Activated T-helper 1 cell treated with anti-CD3 and anti-CD28 coated beads, Interleukin-12 subunit alpha, Interleukin-12 subunit beta, Interleukin-2, Interleukin-4 antibody, amounts not matched to agents 30 ng/mL and 10 ng/mL and 1 ng/mL, durations not matched to agents 14 hours and 24 hours and 36 hours (primary cell): ENCODE results near the gene ACSS3. TPM values are rescaled to one million over a fixed set of nuclear protein-coding genes. Genes with fewer than 3 reads are reported as not detected.
"Not testable (repeated sequence)": the region's sequence is repeated elsewhere in the genome, so short reads cannot be mapped to it uniquely, and the experiment has no call there.

Experiments used
- DNase-seq: peaks from one replicate; pipeline ENCODE4 v3.0.0; 2021; ENCODE audit warnings: low spot score
- H3K27ac Mint-ChIP-seq: one replicate; pipeline ENCODE4 v1.8.0; 2021; ENCODE audit warnings: mild to moderate bottlenecking, mixed read lengths
- H3K27me3 Mint-ChIP-seq: one replicate; pipeline ENCODE4 v1.8.0; 2022; ENCODE audit warnings: mild to moderate bottlenecking, moderate library complexity, mixed read lengths; ENCODE audit not compliant: insufficient read depth
- H3K36me3 Mint-ChIP-seq: one replicate; pipeline ENCODE4 v1.8.0; 2021; ENCODE audit warnings: low read depth, mixed read lengths
- H3K4me1 Mint-ChIP-seq: one replicate; pipeline ENCODE4 v1.8.0; 2021; ENCODE audit warnings: low read depth, mixed read lengths
- H3K4me3 Mint-ChIP-seq: one replicate; pipeline ENCODE4 v1.8.0; 2021; ENCODE audit warnings: mild to moderate bottlenecking, moderate library complexity, mixed read lengths
- H3K9me3 Mint-ChIP-seq: one replicate; pipeline ENCODE4 v1.8.0; 2021; ENCODE audit warnings: mixed read lengths
- intact Hi-C: fragments of 100-400 bp; cut with micrococcal nuclease; formaldehyde crosslinking; loops from one replicate; pipeline ENCODE4 v1.15.1; 2024
- total RNA-seq: library from RNA; stranded (reverse); gene quantifications from 2 replicates; pipeline ENCODE4 v1.2.3, GENCODE V29; 2022

ACSS3 gene
- total RNA-seq, 1 donor from 2014 or later = not detected

DNA sequence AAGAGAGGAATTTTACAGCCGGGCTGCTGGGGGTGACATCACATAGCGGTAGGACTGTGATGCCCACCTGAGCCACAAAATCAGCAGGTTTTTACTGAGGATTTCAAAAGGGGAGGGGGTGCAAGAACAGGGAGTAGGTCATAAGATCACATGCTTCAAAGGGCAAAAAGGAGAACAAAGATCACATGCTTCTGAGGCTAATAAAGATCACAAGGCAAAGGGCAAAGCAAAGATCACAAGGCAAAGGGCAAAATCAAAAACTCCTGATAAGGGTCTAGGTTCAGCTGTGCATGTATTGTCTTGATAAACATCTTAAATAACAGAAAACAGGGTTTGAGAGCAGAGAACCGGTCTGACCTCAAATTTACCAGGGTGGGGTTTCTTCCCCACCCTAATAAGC lies 41.2 kb downstream of the ACSS3 start:
- H3K4me3 Mint-ChIP-seq, H3K27me3 Mint-ChIP-seq, H3K27ac Mint-ChIP-seq, H3K9me3 Mint-ChIP-seq, DNase-seq, H3K36me3 Mint-ChIP-seq, H3K4me1 Mint-ChIP-seq, intact Hi-C loops: not testable (repeated sequence)

DNA sequence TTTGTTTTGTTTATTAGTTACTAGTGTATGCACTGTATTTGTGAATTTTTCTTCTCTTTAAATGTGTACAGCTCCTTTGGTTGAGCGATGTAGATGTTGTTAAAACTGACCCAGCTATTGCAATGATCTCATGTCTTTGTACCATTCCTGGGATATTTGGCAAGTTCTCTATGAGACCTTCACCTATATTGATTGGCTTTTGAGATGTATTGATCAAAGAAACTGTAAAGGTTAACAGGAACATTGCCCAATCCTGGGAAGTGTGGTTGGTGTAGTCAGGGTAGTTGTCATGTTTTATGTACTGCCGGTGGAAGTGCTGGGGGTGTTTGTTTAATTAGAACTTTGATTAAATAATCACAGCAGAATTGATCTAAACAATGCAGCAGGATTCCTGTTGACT lies 43.1 kb downstream of the ACSS3 start:
- H3K4me3 Mint-ChIP-seq = no peak overlapping the region
- H3K36me3 Mint-ChIP-seq = no peaks in the 10 kb centered on the region
- intact Hi-C loops = no loop called here
- H3K27me3 Mint-ChIP-seq = no peaks in the 10 kb centered on the region
- no peak overlapping the region for H3K27ac Mint-ChIP-seq
- no peak for DNase-seq
- no peaks in the 10 kb centered on the region for H3K4me1 Mint-ChIP-seq
- no peaks in the 10 kb centered on the region for H3K9me3 Mint-ChIP-seq

DNA sequence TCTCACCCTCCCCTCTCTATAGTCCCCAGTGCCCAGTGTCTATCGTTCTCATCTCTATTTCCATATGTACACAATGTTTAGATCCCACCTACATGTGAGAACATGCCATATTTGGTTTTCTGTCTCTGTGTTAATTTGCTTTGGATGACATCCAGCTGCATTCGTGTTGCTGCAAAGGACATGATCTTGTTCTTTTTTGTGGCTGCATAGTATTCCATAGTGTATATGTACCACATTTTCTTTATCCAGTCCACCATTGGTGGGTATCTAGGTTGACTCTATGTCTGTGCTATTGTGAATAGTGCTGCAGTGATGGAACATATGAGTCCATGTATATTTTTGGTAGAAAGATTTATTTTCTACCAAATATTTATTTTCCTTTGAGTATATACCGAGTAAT lies 45.7 kb downstream of the ACSS3 start:
- no peak for DNase-seq
- Mint-ChIP-seq H3K9me3 (no peaks in the 10 kb centered on the region), H3K36me3 (no peaks in the 10 kb centered on the region), H3K27ac (no peak overlapping the region), H3K4me3 (no peak overlapping the region), H3K27me3 (no peaks in the 10 kb centered on the region), H3K4me1 (no peaks in the 10 kb centered on the region)
- intact Hi-C loops = no loop called here

DNA sequence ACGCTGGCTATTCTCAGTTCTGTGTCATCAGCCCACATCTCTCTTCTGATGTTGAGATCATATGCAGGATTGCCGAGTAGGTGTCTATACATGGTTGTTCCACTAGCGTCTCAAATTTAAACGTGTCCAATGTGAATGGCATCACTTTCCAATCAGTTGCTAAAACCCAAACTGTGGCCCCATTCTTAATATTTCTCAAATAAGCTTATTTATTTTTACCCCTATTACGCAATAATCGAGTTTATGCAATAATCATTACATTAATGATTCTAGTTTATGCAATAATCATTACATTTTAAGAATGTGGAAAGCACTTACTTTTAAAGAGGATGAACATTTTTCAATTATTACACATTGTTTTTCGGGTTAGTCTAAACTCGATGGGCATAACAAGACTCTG lies 47.8 kb downstream of the ACSS3 start:
- Mint-ChIP-seq H3K4me3 (no peak overlapping the region), H3K27me3 (no peaks in the 10 kb centered on the region), H3K36me3 (no peaks in the 10 kb centered on the region), H3K27ac (no peak overlapping the region), H3K4me1 (no peaks in the 10 kb centered on the region), H3K9me3 (no peaks in the 10 kb centered on the region)
- DNase-seq = no peak
- intact Hi-C loops = loop anchor here (5.0 kb wide), 1 partner anchor 713 kb away; no protein-coding TSS in a partner anchor

DNA sequence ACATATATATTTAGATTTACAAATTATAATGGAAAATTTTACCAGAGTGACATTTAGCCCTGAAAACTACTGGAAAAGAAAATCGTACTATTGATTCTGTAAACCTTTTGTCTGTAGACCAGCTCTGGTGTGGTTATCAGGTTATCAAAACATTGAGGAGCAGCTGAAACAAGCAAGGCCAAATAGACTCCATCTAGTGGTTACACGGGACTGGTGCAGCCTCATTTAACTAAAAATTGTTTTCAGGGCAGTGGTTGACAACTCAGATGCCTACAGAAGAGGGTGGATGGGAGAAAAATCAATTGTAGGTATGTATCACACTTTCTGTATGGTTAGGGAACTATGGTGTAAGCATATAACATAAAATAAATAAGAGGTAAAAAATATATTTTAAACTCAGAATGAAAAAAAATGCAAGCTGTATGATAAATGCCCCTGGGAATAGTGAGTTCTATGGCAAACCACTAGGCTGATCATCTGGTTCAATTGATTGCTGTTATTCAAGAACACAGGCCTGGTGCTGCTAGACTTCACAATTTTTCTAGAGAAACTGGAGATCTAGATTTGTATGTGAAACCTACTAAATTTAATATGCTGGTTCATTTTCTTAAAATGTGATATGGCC lies 51.2 kb downstream of the ACSS3 start:
- intact Hi-C loops = loop anchor here (5.0 kb wide), 1 partner anchor 717 kb away; no protein-coding TSS in a partner anchor
- Mint-ChIP-seq H3K36me3 (no peaks in the 10 kb centered on the region), H3K27ac (no peak overlapping the region), H3K9me3 (no peaks in the 10 kb centered on the region), H3K4me1 (no peaks in the 10 kb centered on the region), H3K4me3 (no peak overlapping the region), H3K27me3 (no peaks in the 10 kb centered on the region)
- no peak for DNase-seq

DNA sequence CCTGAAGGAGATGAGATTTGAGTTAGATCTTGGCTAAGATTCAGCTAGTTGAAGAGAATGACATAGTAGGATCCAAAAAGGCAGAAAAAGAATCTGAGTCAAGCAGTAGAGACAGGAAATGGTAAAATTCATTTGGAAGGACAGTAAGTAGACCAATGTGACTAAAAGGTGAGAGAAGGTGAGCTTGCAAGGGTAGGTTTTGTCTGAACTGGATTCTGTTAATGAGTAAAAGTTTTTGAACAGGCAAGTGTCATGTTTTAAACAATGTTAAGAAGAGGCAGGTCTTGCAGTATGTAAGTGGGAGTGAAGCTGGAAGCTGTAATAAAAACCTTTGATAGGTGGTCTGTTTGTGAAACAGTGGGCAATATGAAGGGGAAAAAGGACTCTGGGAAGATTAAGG lies 58.6 kb downstream of the ACSS3 start:
- no peaks in the 10 kb centered on the region for H3K9me3 Mint-ChIP-seq
- no peak overlapping the region for H3K4me3 Mint-ChIP-seq
- intact Hi-C loops = no loop called here
- no peaks in the 10 kb centered on the region for H3K36me3 Mint-ChIP-seq
- no peaks in the 10 kb centered on the region for H3K4me1 Mint-ChIP-seq
- no peak for DNase-seq
- H3K27me3 Mint-ChIP-seq = no peaks in the 10 kb centered on the region
- H3K27ac Mint-ChIP-seq = no peak overlapping the region

DNA sequence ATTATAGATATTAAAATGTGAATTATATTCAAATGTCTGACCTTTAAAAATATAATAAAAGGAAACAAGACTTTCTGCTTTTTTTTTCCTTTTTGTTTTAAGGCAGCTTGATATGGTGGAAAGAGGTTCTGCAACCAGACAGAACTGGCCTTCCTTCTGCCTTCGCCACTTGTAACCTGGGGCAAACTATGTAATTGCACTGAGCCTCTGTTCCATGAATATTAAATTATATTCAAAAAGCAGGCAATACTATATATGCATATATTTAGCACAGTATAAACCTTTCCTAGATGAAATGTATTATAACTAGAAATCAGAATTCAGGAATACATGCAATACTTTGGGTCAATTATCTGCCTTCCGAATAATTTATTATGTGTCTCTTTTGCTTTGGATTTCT lies 59.9 kb downstream of the ACSS3 start:
- Mint-ChIP-seq H3K9me3 (no peaks in the 10 kb centered on the region), H3K36me3 (no peaks in the 10 kb centered on the region), H3K27me3 (no peaks in the 10 kb centered on the region), H3K4me3 (no peak overlapping the region), H3K4me1 (no peaks in the 10 kb centered on the region), H3K27ac (no peak overlapping the region)
- intact Hi-C loops = no loop called here
- DNase-seq = no peak

DNA sequence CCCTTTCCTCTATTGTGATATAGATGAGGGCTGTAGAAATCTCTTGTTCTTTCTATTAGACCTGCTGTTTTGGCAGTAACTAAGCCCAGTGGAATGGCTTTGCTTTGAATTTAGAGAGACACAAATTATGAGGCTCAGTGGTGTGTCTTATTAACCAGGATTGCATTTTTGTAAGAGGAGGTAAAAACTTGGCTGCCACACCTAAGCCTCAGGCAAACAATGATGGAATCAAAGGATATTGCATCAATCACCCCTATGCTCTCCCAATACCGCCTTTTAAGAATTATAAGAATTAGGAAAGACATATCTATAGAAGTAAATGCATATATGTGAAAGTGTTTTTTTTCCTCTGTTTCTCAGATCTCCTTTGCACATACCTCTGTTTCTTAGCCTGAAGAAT lies 63.3 kb downstream of the ACSS3 start:
- intact Hi-C loops = no loop called here
- no peak for DNase-seq
- Mint-ChIP-seq H3K36me3 (no peaks in the 10 kb centered on the region), H3K27me3 (no peaks in the 10 kb centered on the region), H3K4me3 (no peak overlapping the region), H3K4me1 (no peaks in the 10 kb centered on the region), H3K9me3 (no peaks in the 10 kb centered on the region), H3K27ac (no peak overlapping the region)

DNA sequence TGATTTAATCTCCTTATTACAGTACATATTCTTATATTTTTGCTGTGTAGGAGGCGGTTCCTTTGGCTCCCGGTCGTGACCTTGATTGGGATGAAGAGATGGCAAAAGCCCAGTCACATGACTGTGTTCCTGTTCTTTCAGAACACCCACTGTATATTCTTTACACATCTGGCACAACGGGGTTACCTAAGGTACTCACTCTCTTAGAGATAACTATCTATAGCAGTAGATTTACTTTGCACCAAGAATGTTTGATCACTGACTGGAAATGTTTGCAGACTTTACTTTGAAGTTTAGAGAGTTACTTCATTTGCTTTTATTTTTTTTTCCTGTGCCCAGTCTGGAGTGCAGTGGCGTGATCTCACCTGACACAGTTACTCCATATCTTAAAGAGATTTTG lies 65.2 kb downstream of the ACSS3 start:
- H3K27ac Mint-ChIP-seq = no peak overlapping the region
- no peak overlapping the region for H3K4me3 Mint-ChIP-seq
- no peaks in the 10 kb centered on the region for H3K36me3 Mint-ChIP-seq
- no peaks in the 10 kb centered on the region for H3K27me3 Mint-ChIP-seq
- H3K9me3 Mint-ChIP-seq = no peaks in the 10 kb centered on the region
- intact Hi-C loops = no loop called here
- DNase-seq = no peak
- H3K4me1 Mint-ChIP-seq = no peaks in the 10 kb centered on the region

DNA sequence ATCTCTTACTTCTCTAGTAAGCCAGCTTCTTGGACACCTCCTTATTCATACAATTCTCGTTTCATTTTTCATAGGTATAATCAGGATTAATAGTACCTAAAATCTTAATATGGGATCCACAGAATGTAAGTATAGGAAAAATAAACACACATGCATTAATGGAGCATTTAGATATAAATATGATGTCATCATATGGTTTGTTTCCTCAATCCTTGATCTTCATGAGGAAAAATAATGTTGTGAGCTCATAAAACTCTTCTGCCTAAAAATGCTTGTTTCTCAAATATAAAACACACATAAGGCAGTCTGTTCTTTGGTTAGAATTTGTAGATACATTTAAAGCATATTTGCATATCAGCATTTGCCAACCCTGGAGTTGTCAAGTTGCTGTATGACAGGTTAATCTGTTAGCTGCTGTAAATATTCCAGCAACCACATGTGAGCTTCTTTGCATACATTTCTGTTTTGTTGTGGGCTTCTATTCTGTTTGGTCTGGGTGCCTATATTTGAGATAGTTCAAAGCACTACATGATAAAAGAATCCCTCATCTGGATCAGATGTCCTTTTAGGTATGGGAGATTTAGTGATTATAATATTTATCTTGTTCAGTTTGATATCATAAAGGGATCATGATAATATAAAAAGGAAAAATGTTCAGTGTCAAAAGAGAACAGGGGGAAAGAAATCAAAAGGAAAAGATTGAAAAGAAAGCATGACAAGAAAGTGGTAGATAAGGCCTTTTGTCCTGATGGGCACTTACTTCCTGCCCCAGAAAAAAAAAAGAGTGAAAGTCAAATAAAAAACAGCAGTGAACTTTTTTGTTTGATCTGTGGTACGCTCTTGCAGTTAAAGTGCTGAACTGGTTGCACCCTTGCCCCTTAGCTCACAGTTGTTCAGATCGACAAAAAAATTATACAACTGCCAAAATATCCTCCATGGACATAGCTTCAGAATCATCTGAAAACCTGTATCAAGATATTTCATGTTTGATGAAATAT lies 68.6 kb downstream of the ACSS3 start:
- no peak overlapping the region for H3K4me3 Mint-ChIP-seq
- DNase-seq = no peak
- intact Hi-C loops = no loop called here

DNA sequence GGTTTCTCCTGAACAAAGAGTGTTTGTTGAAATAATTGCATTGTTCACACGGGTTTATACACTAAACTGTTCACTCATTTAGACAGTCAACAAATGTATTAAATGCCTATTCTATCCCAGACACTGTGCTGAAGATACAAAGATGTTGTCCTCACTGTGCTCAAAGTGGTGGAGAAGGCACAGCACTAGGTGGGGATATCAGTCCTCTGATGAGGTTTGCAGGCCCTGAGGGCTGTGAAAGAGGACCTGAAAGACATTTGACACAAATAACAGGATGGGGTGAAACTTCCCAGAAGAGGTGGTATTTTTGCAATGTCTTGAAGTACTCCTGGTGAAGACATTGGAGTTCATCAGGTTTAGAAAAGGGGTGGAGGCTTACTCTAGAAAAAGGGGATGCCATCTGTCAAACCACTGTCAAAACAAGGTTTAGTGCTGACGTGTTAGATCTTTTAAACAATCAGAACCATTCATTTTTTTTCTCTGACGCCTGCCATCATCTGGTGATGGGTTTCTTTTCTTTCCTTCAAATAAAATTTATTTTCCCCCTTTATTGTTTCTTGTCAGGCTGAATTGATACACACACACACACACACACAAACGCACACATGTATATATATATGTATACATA lies 69.5 kb downstream of the ACSS3 start:
- H3K4me3 Mint-ChIP-seq = no peak overlapping the region
- no peaks in the 10 kb centered on the region for H3K4me1 Mint-ChIP-seq
- intact Hi-C loops = no loop called here
- no peak for DNase-seq
- no peaks in the 10 kb centered on the region for H3K27me3 Mint-ChIP-seq
- H3K9me3 Mint-ChIP-seq = no peaks in the 10 kb centered on the region
- H3K27ac Mint-ChIP-seq = no peak overlapping the region
- no peaks in the 10 kb centered on the region for H3K36me3 Mint-ChIP-seq

More for the DNA sequence above, 68.6 kb downstream of the ACSS3 start:
- no peaks in the 10 kb centered on the region for H3K27me3 Mint-ChIP-seq
- H3K27ac Mint-ChIP-seq = no peak overlapping the region
- no peaks in the 10 kb centered on the region for H3K9me3 Mint-ChIP-seq
- no peaks in the 10 kb centered on the region for H3K4me1 Mint-ChIP-seq
- no peaks in the 10 kb centered on the region for H3K36me3 Mint-ChIP-seq

DNA sequence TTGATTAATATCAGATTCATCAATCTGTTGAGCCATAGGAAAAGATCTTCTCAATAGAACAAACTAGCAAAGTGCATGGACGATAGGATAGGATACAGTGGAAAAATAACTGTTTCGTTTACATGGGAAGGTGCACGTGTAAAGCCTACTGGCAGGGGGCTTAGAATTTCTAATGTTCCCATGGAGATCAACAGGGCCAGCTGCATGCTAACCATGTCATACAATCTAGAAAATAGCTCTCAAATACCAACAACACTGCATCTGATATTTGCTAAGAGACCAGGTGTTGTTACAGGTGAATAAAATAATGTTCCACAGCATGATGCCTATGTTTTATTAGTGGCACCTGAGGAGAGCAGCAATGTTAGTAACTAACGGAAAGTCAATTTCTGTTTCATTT lies 72.5 kb downstream of the ACSS3 start:
- Mint-ChIP-seq H3K27me3 (no peaks in the 10 kb centered on the region), H3K4me1 (no peaks in the 10 kb centered on the region), H3K36me3 (no peaks in the 10 kb centered on the region), H3K27ac (no peak overlapping the region), H3K9me3 (no peaks in the 10 kb centered on the region), H3K4me3 (no peak overlapping the region)
- intact Hi-C loops = no loop called here
- no peak for DNase-seq

DNA sequence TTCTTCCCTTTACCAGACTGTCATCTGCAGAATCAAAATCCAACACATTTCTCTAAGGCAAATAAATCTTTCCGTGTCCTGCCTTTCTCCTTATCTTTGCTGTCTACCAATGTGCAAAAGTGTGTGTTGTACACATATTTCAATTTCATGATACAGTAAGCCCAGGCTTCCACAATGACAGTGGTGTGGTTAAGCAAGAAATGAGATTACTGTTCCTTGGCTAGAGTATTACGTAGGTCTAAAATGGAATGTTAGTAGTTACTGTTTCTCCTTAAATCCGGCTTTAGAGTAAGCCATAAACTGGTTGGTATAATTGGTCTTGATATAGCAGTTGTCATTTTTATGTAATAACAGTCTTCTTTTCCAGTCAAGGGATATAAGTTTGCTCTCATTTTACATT lies 82.0 kb downstream of the ACSS3 start:
- H3K27me3 Mint-ChIP-seq = no peaks in the 10 kb centered on the region
- H3K4me1 Mint-ChIP-seq = no peaks in the 10 kb centered on the region
- no peaks in the 10 kb centered on the region for H3K9me3 Mint-ChIP-seq
- H3K4me3 Mint-ChIP-seq = no peak overlapping the region
- no peak overlapping the region for H3K27ac Mint-ChIP-seq
- intact Hi-C loops = no loop called here
- DNase-seq = no peak
- H3K36me3 Mint-ChIP-seq = no peaks in the 10 kb centered on the region
